Loucy (cell line): ENCODE data around the gene TNIP1.

ENCODE experiments used
- H2AFZ ChIP-seq: fragments of 200-600 bp; sonication (generic); 2 replicates; pipeline ENCODE4 v1.6.0; 2016; ENCODE audit warnings: antibody characterized with exemption, mild to moderate bottlenecking, low read length, moderate library complexity
- H3F3A ChIP-seq: fragments of 200-600 bp; 2 replicates; pipeline ENCODE4 v1.6.0; 2016; ENCODE audit warnings: antibody characterized with exemption, low read depth, mild to moderate bottlenecking
- H3K27me3 ChIP-seq: fragments of 200-600 bp; sonication (generic); 2 replicates; pipeline ENCODE4 v1.6.1; 2014; ENCODE audit warnings: low read length, mild to moderate bottlenecking; ENCODE audit not compliant: insufficient read depth, poor library complexity, severe bottlenecking
- H3K36me3 ChIP-seq: fragments of 200-600 bp; sonication (generic); 2 replicates; pipeline ENCODE4 v1.6.1; 2016; ENCODE audit warnings: low read length; ENCODE audit not compliant: insufficient read depth
- H3K4me1 ChIP-seq: fragments of 200-600 bp; sonication (generic); 2 replicates; pipeline ENCODE4 v1.5.1; 2014; ENCODE audit warnings: low read length, mild to moderate bottlenecking; ENCODE audit not compliant: insufficient read depth, poor library complexity, severe bottlenecking
- H3K4me2 ChIP-seq: fragments of 200-600 bp; sonication (generic); 2 replicates; pipeline ENCODE4 v1.6.0; 2014; ENCODE audit warnings: antibody characterized with exemption, low read length, low read depth, mild to moderate bottlenecking; ENCODE audit not compliant: poor library complexity, severe bottlenecking
- H3K4me3 ChIP-seq: fragments of 200-600 bp; sonication (generic); 2 replicates; pipeline ENCODE4 v1.5.1; 2014; ENCODE audit warnings: low read length, mild to moderate bottlenecking, mixed read lengths; ENCODE audit not compliant: poor library complexity, severe bottlenecking
- H3K79me2 ChIP-seq: fragments of 200-600 bp; sonication (generic); 2 replicates; pipeline ENCODE4 v1.6.1; 2014; ENCODE audit warnings: low read length; ENCODE audit not compliant: insufficient read depth
- H3K9ac ChIP-seq: fragments of 200-600 bp; sonication (generic); 2 replicates; pipeline ENCODE4 v1.6.0; 2014; ENCODE audit warnings: mild to moderate bottlenecking, low read depth, low read length, moderate library complexity; ENCODE audit not compliant: poor library complexity, severe bottlenecking
- H3K9me2 ChIP-seq: fragments of 200-600 bp; sonication (generic); replicated peaks from 2 replicates; pipeline ENCODE4 v1.6.1; 2016; ENCODE audit warnings: low read depth, low read length, mixed read lengths
- H3K9me3 ChIP-seq: fragments of 200-600 bp; sonication (generic); 2 replicates; pipeline ENCODE4 v1.6.1; 2014; ENCODE audit warnings: mild to moderate bottlenecking, antibody characterized with exemption, low read length, low read depth; ENCODE audit not compliant: insufficient read depth
- H4K20me1 ChIP-seq: fragments of 200-600 bp; sonication (generic); 2 replicates; pipeline ENCODE4 v1.6.0; 2014; ENCODE audit warnings: antibody characterized with exemption, low read length, mild to moderate bottlenecking; ENCODE audit not compliant: insufficient read depth, poor library complexity, severe bottlenecking
- EZH2phosphoT487 ChIP-seq: fragments of 200-600 bp; IDR thresholded peaks from 2 replicates; pipeline ENCODE4 v1.6.1; 2018; ENCODE audit warnings: antibody characterized with exemption, mild to moderate bottlenecking, moderate library complexity, borderline replicate concordance
- TF ChIP-seq, protein P1 (sequence below): fragments of 200-600 bp; sonication (generic); conservative IDR thresholded peaks from 2 replicates; pipeline ENCODE4 v1.5.1; 2014; ENCODE audit warnings: mild to moderate bottlenecking, antibody characterized with exemption, low read length

The TNIP1 gene

DNA sequence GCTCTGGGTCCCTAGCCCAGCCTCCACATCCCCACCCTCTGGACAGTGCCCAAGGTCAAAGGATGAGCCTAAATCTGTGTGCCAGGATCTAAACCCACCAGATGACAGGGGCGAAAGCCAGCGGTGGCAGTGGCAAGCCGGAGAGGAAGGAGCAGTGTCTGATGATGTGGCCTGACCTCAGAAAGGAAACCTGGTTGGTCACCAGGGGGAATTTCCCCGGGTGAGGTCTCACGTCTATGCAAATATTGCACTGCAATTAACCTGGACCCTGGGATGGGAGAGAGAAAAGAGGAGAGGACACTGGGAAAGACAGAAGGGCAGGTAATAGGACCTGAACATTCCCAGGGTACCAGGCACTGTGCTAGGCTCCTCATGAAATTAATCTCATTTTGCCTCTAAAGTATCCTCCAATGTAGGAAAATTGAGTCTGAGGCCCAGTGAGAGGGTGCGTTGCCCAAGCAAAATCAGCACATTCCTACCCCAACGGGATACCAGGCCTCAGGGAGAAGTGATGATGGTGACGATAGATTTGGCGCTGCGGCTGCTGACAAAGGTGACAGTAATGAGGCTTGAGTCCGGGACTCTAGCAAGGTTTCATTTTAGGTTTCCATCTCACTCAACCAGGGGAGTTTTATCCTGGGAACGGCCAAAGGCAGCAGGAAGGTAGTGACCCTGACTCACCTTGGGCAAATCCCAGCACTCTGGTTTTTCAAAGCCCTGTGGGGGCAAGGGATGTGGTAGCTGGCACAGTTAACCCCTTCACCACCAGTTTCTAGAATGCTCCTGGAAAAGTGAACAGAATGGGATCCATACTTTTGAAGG, 13.4 kb upstream of the TNIP1 start:
- H3K4me2 ChIP-seq, result peak overlapping the region; percentile 70
- no peaks in the 10 kb centered on the region for H3K36me3 ChIP-seq
- no peak for TF ChIP-seq EZH2phosphoT487
- TF ChIP-seq, protein P1, sequence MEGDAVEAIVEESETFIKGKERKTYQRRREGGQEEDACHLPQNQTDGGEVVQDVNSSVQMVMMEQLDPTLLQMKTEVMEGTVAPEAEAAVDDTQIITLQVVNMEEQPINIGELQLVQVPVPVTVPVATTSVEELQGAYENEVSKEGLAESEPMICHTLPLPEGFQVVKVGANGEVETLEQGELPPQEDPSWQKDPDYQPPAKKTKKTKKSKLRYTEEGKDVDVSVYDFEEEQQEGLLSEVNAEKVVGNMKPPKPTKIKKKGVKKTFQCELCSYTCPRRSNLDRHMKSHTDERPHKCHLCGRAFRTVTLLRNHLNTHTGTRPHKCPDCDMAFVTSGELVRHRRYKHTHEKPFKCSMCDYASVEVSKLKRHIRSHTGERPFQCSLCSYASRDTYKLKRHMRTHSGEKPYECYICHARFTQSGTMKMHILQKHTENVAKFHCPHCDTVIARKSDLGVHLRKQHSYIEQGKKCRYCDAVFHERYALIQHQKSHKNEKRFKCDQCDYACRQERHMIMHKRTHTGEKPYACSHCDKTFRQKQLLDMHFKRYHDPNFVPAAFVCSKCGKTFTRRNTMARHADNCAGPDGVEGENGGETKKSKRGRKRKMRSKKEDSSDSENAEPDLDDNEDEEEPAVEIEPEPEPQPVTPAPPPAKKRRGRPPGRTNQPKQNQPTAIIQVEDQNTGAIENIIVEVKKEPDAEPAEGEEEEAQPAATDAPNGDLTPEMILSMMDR, result no peak
- peak overlapping the region; percentile 41 for H3K9ac ChIP-seq
- no peaks in the 10 kb centered on the region for H3K9me2 ChIP-seq
- peaks cover 55% of the 10 kb centered on the region for H3K4me1 ChIP-seq
- H3F3A ChIP-seq, result no peaks in the 10 kb centered on the region; the same call in 1 of the 2 replicates
- no peaks in the 10 kb centered on the region for H3K27me3 ChIP-seq
- H3K9me3 ChIP-seq, result no peaks in the 10 kb centered on the region
- peak overlapping the region; percentile 41 for H3K4me3 ChIP-seq
- H3K79me2 ChIP-seq, result no peaks in the 10 kb centered on the region
- H4K20me1 ChIP-seq, result no peaks in the 10 kb centered on the region
- H2AFZ ChIP-seq, result no peak overlapping the region

DNA sequence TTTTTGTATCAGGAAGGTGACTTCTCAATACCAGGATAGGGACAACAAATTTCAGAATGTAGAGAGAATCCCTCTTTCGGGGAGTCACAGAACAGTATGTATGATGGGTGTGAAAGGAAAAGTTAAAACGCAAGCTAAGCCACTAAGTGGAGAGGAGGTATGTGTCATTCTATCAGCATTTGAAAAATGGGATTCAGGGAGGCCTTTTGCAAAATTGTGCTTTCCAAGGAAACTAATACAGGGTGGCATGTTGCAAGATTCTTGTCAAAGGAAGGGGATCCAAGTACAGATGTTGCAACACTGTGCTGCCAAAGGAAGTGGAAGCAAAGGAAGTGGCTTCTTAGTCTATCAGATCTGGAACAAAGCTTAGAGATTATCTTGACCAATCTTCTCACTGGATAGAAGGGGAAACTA, 12.6 kb upstream of the TNIP1 start:
- Histone ChIP-seq H3K27me3 (no peaks in the 10 kb centered on the region), H4K20me1 (no peaks in the 10 kb centered on the region), H3K4me1 (peaks cover 47% of the 10 kb centered on the region), H2AFZ (no peak overlapping the region), H3K4me2 (peak overlapping the region; percentile 70), H3K36me3 (no peaks in the 10 kb centered on the region), H3K9ac (peak overlapping the region; percentile 41), H3K9me2 (no peaks in the 10 kb centered on the region), H3F3A (no peaks in the 10 kb centered on the region), H3K9me3 (no peaks in the 10 kb centered on the region), H3K4me3 (peak overlapping the region; percentile 41), H3K79me2 (no peaks in the 10 kb centered on the region)
- TF ChIP-seq, protein P1, result no peak
- TF ChIP-seq EZH2phosphoT487, result no peak

DNA sequence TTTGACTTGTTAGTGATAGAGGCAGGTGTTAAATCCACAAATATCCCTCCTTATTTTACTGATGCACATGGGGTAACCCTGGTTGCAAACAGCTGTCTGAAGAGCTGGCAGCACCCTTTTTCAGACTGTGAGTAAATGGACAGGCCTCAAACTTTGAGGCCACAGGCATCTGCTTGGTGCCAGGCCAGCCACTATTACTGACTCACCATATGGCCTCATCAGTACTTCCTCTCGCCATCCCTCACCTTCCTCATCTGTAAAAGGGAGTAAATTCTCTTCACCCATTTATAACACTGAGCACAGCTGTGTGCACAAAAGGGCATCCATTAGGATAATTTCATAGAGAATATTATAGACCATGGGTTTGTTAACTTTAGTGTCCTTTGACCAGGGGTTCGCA, 11.9 kb upstream of the TNIP1 start:
- Histone ChIP-seq H3K9me3 (no peaks in the 10 kb centered on the region), H3F3A (no peaks in the 10 kb centered on the region), H3K9me2 (no peaks in the 10 kb centered on the region), H4K20me1 (no peaks in the 10 kb centered on the region), H3K4me2 (peak overlapping the region; percentile 70), H2AFZ (no peak overlapping the region), H3K4me1 (peaks cover 40% of the 10 kb centered on the region), H3K4me3 (no peak overlapping the region), H3K79me2 (no peaks in the 10 kb centered on the region), H3K36me3 (no peaks in the 10 kb centered on the region), H3K27me3 (no peaks in the 10 kb centered on the region), H3K9ac (peak overlapping the region; percentile 41)
- TF ChIP-seq, protein P1, result no peak
- TF ChIP-seq EZH2phosphoT487, result no peak
